CD14-positive monocyte (primary cell): ENCODE results near the gene IL34. TPM values are rescaled to one million over a fixed set of nuclear protein-coding genes. Genes with fewer than 3 reads are reported as not detected.

Source experiments
- DNase-seq, 3 donors: peaks; one replicate each; pipeline ENCODE4 v3.0.0-alpha.2; 2011 to 2022
- H2AFZ ChIP-seq: 2 replicates; pipeline ENCODE4 v1.6.0; 2012; ENCODE audit warnings: mild to moderate bottlenecking, low read depth, low read length, inconsistent platforms; ENCODE audit not compliant: insufficient read depth, poor library complexity, severe bottlenecking
- H3K27ac ChIP-seq, 2 donors: 1 replicate in 1 of 2; 2 replicates in 1 of 2; pipeline ENCODE4 v1.5.1; 2012 to 2013; ENCODE audit warnings: low read length in 2 of 2, control low read depth in 1 of 2, inconsistent platforms in 1 of 2, low read depth in 1 of 2, mild to moderate bottlenecking in 1 of 2
- H3K27me3 ChIP-seq, 2 donors: one replicate each; pipeline versions ENCODE4 v1.6.0 to v1.6.1; 2011 to 2013; ENCODE audit warnings: low read length in 2 of 2; ENCODE audit not compliant: control insufficient read depth in 2 of 2, insufficient read depth in 2 of 2
- H3K36me3 ChIP-seq, 2 donors: replicated peaks in 1 of 2; 1 replicate in 1 of 2; 2 replicates in 1 of 2; pipeline versions ENCODE4 v1.5.1 to v1.6.1; 2012 to 2013; ENCODE audit warnings: low read length in 2 of 2, control low read depth in 1 of 2, inconsistent platforms in 1 of 2, mild to moderate bottlenecking in 1 of 2; ENCODE audit not compliant: insufficient read depth in 2 of 2, control insufficient read depth in 1 of 2
- H3K4me1 ChIP-seq, 2 donors: 1 replicate in 1 of 2; 2 replicates in 1 of 2; pipeline versions ENCODE4 v1.5.1 to v1.6.1; 2012 to 2013; ENCODE audit warnings: low read length in 2 of 2, control low read depth in 1 of 2, inconsistent platforms in 1 of 2, mild to moderate bottlenecking in 1 of 2, moderate library complexity in 1 of 2; ENCODE audit not compliant: insufficient read depth in 2 of 2, control insufficient read depth in 1 of 2
- H3K4me2 ChIP-seq: replicated peaks from 2 replicates; pipeline ENCODE3; 2012; ENCODE audit warnings: low read length, moderate library complexity, mild to moderate bottlenecking; ENCODE audit not compliant: poor library complexity, severe bottlenecking; ENCODE audit errors: extremely low read depth
- H3K4me3 ChIP-seq, 3 experiments: fragments of 200-600 bp in 1 of 3; sonication (generic) in 1 of 3; replicated peaks in 1 of 3; 1 replicate in 2 of 3; 2 replicates in 1 of 3; pipeline ENCODE4 v1.5.1; 2011 to 2013; ENCODE audit warnings: low read length in 3 of 3, mild to moderate bottlenecking in 3 of 3, control low read depth in 2 of 3, low read depth in 2 of 3, inconsistent platforms in 1 of 3, moderate library complexity in 1 of 3
- H3K79me2 ChIP-seq: 2 replicates; pipeline ENCODE4 v1.6.0; 2012; ENCODE audit warnings: mild to moderate bottlenecking, control low read depth, inconsistent platforms, low read length, moderate library complexity; ENCODE audit not compliant: insufficient read depth
- H3K9ac ChIP-seq: 2 replicates; pipeline ENCODE4 v1.6.0; 2017; ENCODE audit warnings: low read length, mild to moderate bottlenecking; ENCODE audit not compliant: insufficient read depth, poor library complexity, severe bottlenecking
- H3K9me3 ChIP-seq, 2 donors: replicated peaks in 1 of 2; 1 replicate in 1 of 2; 2 replicates in 1 of 2; pipeline versions ENCODE4 v1.5.1 to v1.6.1; 2012 to 2013; ENCODE audit warnings: low read length in 2 of 2, control low read depth in 1 of 2; ENCODE audit not compliant: control insufficient read depth in 1 of 2, insufficient read depth in 1 of 2
- H4K20me1 ChIP-seq: 2 replicates; pipeline ENCODE4 v1.6.0; 2012; ENCODE audit warnings: mild to moderate bottlenecking, low read length, control low read depth, moderate library complexity; ENCODE audit not compliant: insufficient read depth
- H3K27ac Mint-ChIP-seq, 7 donors: one replicate each; pipeline ENCODE4 v1.8.0; 2020; ENCODE audit warnings: mild to moderate bottlenecking in 7 of 7, mixed read lengths in 7 of 7, moderate library complexity in 6 of 7, inconsistent platforms in 2 of 7
- H3K27me3 Mint-ChIP-seq, 3 donors: one replicate each; pipeline ENCODE4 v1.8.0; 2021 to 2022; ENCODE audit warnings: low read depth in 3 of 3, mild to moderate bottlenecking in 3 of 3, mixed read lengths in 3 of 3, moderate library complexity in 3 of 3, inconsistent platforms in 1 of 3
- H3K36me3 Mint-ChIP-seq, 2 donors: one replicate each; pipeline ENCODE4 v1.8.0; 2020; ENCODE audit warnings: mixed read lengths in 2 of 2, inconsistent platforms in 1 of 2, mild to moderate bottlenecking in 1 of 2
- H3K4me1 Mint-ChIP-seq: one replicate; pipeline ENCODE4 v1.8.0; 2020; ENCODE audit warnings: mild to moderate bottlenecking, mixed read lengths
- H3K4me3 Mint-ChIP-seq, 2 donors: one replicate each; pipeline ENCODE4 v1.8.0; 2020; ENCODE audit warnings: mild to moderate bottlenecking in 2 of 2, mixed read lengths in 2 of 2, moderate library complexity in 1 of 2
- H3K9me3 Mint-ChIP-seq, 7 donors: one replicate each; pipeline ENCODE4 v1.8.0; 2020 to 2022; ENCODE audit warnings: mixed read lengths in 7 of 7, mild to moderate bottlenecking in 6 of 7, moderate library complexity in 6 of 7, inconsistent platforms in 2 of 7
- CTCF ChIP-seq: fragments of 200-600 bp; IDR thresholded peaks from one replicate; pipeline ENCODE4 v1.8.0; 2022; ENCODE audit warnings: antibody characterized with exemption, mild to moderate bottlenecking
- WGBS: methylation state at CpG from one replicate; pipeline ENCODE4 v1.1.5; 2013; ENCODE audit warnings: missing lambda C conversion rate; ENCODE audit not compliant: insufficient coverage; 5-methylcytosine and 5-hydroxymethylcytosine counted together
- intact Hi-C, 2 donors: fragments of 100-400 bp; cut with micrococcal nuclease; formaldehyde crosslinking; loops; one replicate each; pipeline versions ENCODE4 v1.15.0 to v1.15.1; 2023
- polyA plus RNA-seq, 3 donors: library from polyadenylated mRNA; depleted of rRNA in 1 of 3; unstranded in 2 of 3; stranded (reverse) in 1 of 3; fragments of 300-500 nt in 2 of 3; fragments of >200 nt in 1 of 3; fragmentation: Illumina TruSeq in 2 of 3; gene quantifications; 1 replicate in 2 of 3; 2 replicates in 1 of 3; pipeline ENCODE4 v1.2.3, GENCODE V29; 2012 to 2021

Gene IL34
- polyA plus RNA-seq, 3 donors, result not detected

GRCh38 chr16:70703041-70703834, 56.9 kb downstream of the IL34 start:
- Histone ChIP-seq H3K4me1 (peaks cover under 1 to 3% of the 10 kb centered on the region in 2 donors), H4K20me1 (peaks cover 9% of the 10 kb centered on the region), H3K27ac (no peak overlapping the region), H3K36me3 (peaks cover 16 to 26% of the 10 kb centered on the region in 2 donors), H2AFZ (no peak overlapping the region), H3K79me2 (no peaks in the 10 kb centered on the region), H3K9me3 (no peaks in the 10 kb centered on the region), H3K9ac (peak overlapping the region; percentile 8), H3K4me3 (no peak overlapping the region), H3K4me2 (no peak overlapping the region), H3K27me3 (no peaks in the 10 kb centered on the region)
- no peaks in the 10 kb centered on the region for H3K9me3 Mint-ChIP-seq
- TF ChIP-seq CTCF, result no peak
- peaks cover 0 to 2% (median 0%) of the 10 kb centered on the region in 3 donors for H3K27me3 Mint-ChIP-seq
- no peak overlapping the region for H3K4me3 Mint-ChIP-seq
- no peak for DNase-seq
- 86% methylated on average over 16 of the region's 16 CpGs for WGBS
- H3K36me3 Mint-ChIP-seq, result peaks cover 21 to 40% of the 10 kb centered on the region in 2 donors
- intact Hi-C loops, result no loop called here
- peaks cover 20% of the 10 kb centered on the region for H3K4me1 Mint-ChIP-seq
- H3K27ac Mint-ChIP-seq, result peak overlapping the region in 3 of 7 donors; percentile 45 to 67 (median 58)

- H3K27me3 ChIP-seq, result no peaks in the 10 kb centered on the region
- H3K27me3 Mint-ChIP-seq, result peaks cover 0 to 2% (median 0%) of the 10 kb centered on the region in 3 donors
- intact Hi-C loops, result no loop called here
- no peak overlapping the region for H3K27ac ChIP-seq
- no peak for TF ChIP-seq CTCF
- H3K79me2 ChIP-seq, result no peaks in the 10 kb centered on the region
- no peak overlapping the region for H2AFZ ChIP-seq
- no peak overlapping the region for H3K4me3 Mint-ChIP-seq
- peaks cover 12 to 26% of the 10 kb centered on the region in 2 donors for H3K36me3 ChIP-seq
- H3K27ac Mint-ChIP-seq, result peak overlapping the region in 1 of 7 donors; percentile 25
- DNase-seq, result no peak
- 93% methylated on average over 4 of the region's 6 CpGs for WGBS
- no peaks in the 10 kb centered on the region for H3K4me1 ChIP-seq
- H4K20me1 ChIP-seq, result peaks cover 7% of the 10 kb centered on the region
- peaks cover 25 to 42% of the 10 kb centered on the region in 2 donors for H3K36me3 Mint-ChIP-seq
- H3K9me3 ChIP-seq, result no peaks in the 10 kb centered on the region
- H3K4me3 ChIP-seq, result no peak overlapping the region
- no peak overlapping the region for H3K4me2 ChIP-seq
- H3K9me3 Mint-ChIP-seq, result no peaks in the 10 kb centered on the region
- no peak overlapping the region for H3K9ac ChIP-seq
- peaks cover 20% of the 10 kb centered on the region for H3K4me1 Mint-ChIP-seq
These were observed 57.5 kb downstream of the IL34 start for GRCh38 chr16:70703835-70704381.
